ENCODE results near the gene RTL10.

The RTL10 gene

GRCh38 chr22:19816372-19817119, 38.1 kb downstream of the RTL10 start:
- Histone ChIP-seq H3K79me2 (ENCODE audit: insufficient read depth, low read length) (no peaks in the 10 kb centered on the region), H3K9me3 (ENCODE audit: insufficient read depth, low read length) (no peaks in the 10 kb centered on the region), H3F3A (ENCODE audit: insufficient read depth) (no peaks in the 10 kb centered on the region), H3K36me3 (ENCODE audit: low read length) (no peaks in the 10 kb centered on the region), H3K27ac (ENCODE audit: low read depth, low read length) (no peak overlapping the region), H3K9me2 (replicated peaks; ENCODE audit: insufficient read depth, low read length) (no peaks in the 10 kb centered on the region), H3K4me3 (ENCODE audit: insufficient read depth, low read length, poor library complexity, severe bottlenecking) (no peak overlapping the region), H2AFZ (ENCODE audit: low read depth, low read length, severe bottlenecking) (no peak overlapping the region), H4K20me1 (ENCODE audit: low read depth, low read length) (no peaks in the 10 kb centered on the region), H3K4me2 (ENCODE audit: low read depth, low read length, poor library complexity, severe bottlenecking) (no peak overlapping the region), H3K9ac (ENCODE audit: low read length) (no peak overlapping the region), H3K27me3 (ENCODE audit: low read length) (no peaks in the 10 kb centered on the region)
- TF ChIP-seq CTCF (IDR thresholded peaks at IDR 0.05; ENCODE audit: insufficient read depth, low read length, poor library complexity, severe bottlenecking) (no peak), EZH2phosphoT487 (conservative IDR thresholded peaks at IDR 0.05; ENCODE audit: low read length) (no peak)

- H3K27ac ChIP-seq (ENCODE audit: low read depth, low read length): no peak overlapping the region
- H3K4me2 ChIP-seq (ENCODE audit: low read depth, low read length, poor library complexity, severe bottlenecking): no peak overlapping the region
- no peaks in the 10 kb centered on the region for H4K20me1 ChIP-seq (ENCODE audit: low read depth, low read length)
- TF ChIP-seq CTCF (IDR thresholded peaks at IDR 0.05; ENCODE audit: insufficient read depth, low read length, poor library complexity, severe bottlenecking): no peak
- TF ChIP-seq EZH2phosphoT487 (conservative IDR thresholded peaks at IDR 0.05; ENCODE audit: low read length): no peak
- H3K4me3 ChIP-seq (ENCODE audit: insufficient read depth, low read length, poor library complexity, severe bottlenecking): no peak overlapping the region
- H2AFZ ChIP-seq (ENCODE audit: low read depth, low read length, severe bottlenecking): no peak overlapping the region
- no peaks in the 10 kb centered on the region for H3K9me3 ChIP-seq (ENCODE audit: insufficient read depth, low read length)
- H3K36me3 ChIP-seq (ENCODE audit: low read length): no peaks in the 10 kb centered on the region
- H3K9me2 ChIP-seq (replicated peaks; ENCODE audit: insufficient read depth, low read length): no peaks in the 10 kb centered on the region
- no peaks in the 10 kb centered on the region for H3F3A ChIP-seq (ENCODE audit: insufficient read depth)
- no peaks in the 10 kb centered on the region for H3K27me3 ChIP-seq (ENCODE audit: low read length)
- H3K9ac ChIP-seq (ENCODE audit: low read length): no peak overlapping the region
- H3K79me2 ChIP-seq (ENCODE audit: insufficient read depth, low read length): no peaks in the 10 kb centered on the region
Measured at GRCh38 chr22:19815823-19816290, 38.8 kb downstream of the RTL10 start.

- Histone ChIP-seq H2AFZ (ENCODE audit: low read depth, low read length, severe bottlenecking) (no peak overlapping the region), H3K9me3 (ENCODE audit: insufficient read depth, low read length) (no peaks in the 10 kb centered on the region), H3K4me2 (ENCODE audit: low read depth, low read length, poor library complexity, severe bottlenecking) (no peak overlapping the region), H3F3A (ENCODE audit: insufficient read depth) (no peaks in the 10 kb centered on the region), H3K79me2 (ENCODE audit: insufficient read depth, low read length) (no peaks in the 10 kb centered on the region), H3K4me3 (ENCODE audit: insufficient read depth, low read length, poor library complexity, severe bottlenecking) (no peak overlapping the region), H3K27ac (ENCODE audit: low read depth, low read length) (no peak overlapping the region), H3K9me2 (replicated peaks; ENCODE audit: insufficient read depth, low read length) (no peaks in the 10 kb centered on the region), H4K20me1 (ENCODE audit: low read depth, low read length) (no peaks in the 10 kb centered on the region), H3K9ac (ENCODE audit: low read length) (no peak overlapping the region), H3K36me3 (ENCODE audit: low read length) (no peaks in the 10 kb centered on the region), H3K27me3 (ENCODE audit: low read length) (no peaks in the 10 kb centered on the region)
- no peak for TF ChIP-seq CTCF (IDR thresholded peaks at IDR 0.05; ENCODE audit: insufficient read depth, low read length, poor library complexity, severe bottlenecking)
- no peak for TF ChIP-seq EZH2phosphoT487 (conservative IDR thresholded peaks at IDR 0.05; ENCODE audit: low read length)
Measured at GRCh38 chr22:19815093-19815822, 39.4 kb downstream of the RTL10 start.
